Activated CD8-positive, alpha-beta memory T cell treated with anti-CD3 and anti-CD28 coated beads, Interleukin-2, amount 50 U/mL, for 48 hours (primary cell): Measurements from ENCODE around the gene TARBP2.
"Not testable (repeated sequence)": the region's sequence is repeated elsewhere in the genome, so short reads cannot be mapped to it uniquely, and the experiment has no call there.

Experiments used
- DNase-seq: peaks from one replicate; pipeline ENCODE4 v3.0.0-alpha.2; 2020

TARBP2 gene

DNA sequence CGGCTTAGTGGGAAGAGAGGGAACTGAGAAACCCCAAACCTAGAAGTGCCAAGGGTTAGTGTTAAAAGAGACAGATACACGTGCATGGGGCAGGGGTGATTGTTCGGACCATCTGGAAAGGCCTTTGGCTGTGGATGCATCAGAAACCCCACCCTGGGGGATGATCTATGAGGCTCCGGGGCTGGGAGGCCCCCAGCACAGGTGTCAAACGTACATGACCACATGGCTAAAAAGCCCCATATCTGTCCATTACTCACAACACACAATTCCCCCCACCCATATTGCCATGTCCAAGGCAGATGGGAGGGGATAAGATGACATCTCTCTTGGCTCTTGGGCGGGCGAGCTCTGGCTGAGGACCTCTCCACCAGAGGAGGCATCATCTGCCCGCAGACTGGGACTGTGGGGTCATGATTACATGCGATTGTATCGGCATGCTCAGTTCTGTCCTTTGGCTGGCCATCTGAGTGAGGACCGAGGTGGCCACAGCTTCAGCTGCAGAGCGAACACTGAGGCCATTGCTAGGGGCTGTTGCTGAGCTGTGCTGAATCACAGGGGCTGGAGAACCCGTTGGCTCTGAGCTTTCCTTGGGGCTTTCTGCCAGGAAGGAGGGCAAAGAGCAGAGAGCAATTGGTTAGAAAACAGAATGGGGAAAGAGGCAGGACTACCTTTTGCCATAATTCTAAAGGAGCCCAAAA is 15.8 kb downstream of the TARBP2 start:
- DNase-seq, result no peak

DNA sequence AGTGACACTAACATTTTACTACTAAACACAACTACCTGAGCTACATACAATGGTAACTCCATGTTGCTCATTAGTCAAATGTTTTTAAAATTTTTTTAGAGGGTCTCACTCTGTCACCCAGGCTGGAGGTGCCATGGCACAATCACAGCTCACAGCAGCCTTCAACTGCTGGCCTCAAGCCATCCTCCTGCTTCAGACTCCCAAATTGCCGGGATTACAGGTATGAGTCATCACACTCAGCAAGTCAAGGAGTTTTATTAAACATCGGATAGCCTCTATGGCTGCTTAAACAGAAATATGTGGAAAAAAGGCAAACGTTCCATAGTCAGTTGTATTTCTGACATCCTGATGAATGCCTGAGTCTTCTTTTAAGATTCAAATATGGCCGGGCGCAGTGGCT is 17.3 kb downstream of the TARBP2 start:
- DNase-seq, result no peak

DNA sequence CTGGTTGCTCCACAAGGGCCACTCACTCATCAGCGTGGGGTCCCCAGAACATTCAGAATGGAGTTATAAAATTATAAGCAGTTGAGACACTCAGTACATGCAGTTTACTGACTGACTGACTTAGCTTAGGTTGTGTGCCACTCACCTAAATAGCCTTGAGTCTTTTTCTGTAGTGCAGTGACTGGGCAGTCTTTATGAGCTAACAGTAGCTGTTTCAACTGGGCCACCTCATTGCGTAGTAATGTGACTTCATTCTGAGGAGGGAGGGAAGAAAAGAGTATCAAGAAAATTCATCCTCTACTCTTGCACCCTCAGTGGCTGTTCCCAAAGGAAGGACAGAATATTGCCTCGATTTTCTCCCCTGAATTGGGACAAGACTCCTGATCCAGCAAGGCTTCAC is 22.0 kb downstream of the TARBP2 start:
- no peak for DNase-seq

DNA sequence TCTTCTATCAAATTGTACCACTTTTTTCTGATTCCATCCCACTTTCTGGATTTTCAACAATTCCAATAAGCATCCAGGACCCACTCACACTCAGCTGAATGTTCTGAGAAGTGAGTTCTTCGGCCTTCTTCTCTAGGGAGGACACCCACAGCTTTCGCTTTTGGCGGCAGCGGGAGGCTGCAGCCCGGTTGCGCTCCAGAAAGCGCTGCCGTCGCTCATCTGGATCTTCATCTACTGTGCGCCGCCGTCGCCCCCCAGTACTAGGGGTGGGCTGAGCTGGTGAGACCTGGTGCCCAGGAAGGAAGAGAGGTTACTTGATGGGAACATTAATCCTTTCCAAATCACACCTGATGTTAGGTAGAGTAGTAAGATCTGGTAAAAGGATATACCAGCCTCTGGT is 23.4 kb downstream of the TARBP2 start:
- DNase-seq, result no peak

DNA sequence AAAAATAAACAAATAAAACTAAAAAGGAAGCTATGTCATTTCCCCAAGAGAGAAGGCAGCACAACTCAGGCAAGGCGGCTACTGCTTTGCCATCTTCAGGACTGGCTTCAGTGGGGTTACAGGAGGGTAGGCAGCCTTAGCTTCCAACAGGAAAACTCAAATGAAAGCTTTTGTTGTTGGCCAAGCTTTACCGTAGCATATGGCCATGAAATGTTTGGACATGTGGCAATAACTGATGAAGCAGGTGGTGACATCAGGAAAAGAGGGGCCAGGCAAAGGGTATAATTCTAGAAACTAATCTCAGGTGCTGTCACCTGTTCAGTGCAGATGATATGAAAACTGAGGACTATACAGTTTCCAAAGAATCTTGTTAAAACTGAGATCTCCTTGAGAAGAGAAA is 29.0 kb downstream of the TARBP2 start:
- DNase-seq, result no peak

DNA sequence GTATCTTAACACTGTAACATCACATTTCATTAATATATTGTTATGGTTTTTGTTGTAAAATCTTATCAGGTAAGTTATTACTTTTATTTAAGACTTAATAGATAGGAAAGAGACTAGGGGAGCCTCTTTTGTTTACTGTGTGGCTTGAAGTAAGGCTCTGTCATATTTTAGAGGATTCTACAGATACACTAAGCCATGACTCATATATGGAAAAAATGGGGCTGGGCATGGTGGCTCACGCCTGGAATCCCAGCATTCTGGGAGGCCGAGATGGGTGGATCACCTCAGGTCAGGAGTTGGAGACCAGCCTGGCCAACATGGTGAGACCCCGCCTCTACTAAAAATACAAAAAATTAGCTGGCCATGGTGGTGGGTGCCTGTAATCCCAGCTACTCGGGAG is 29.8 kb downstream of the TARBP2 start:
- no peak for DNase-seq

GRCh38 chr12:53532021-53532420 is 30.9 kb downstream of the TARBP2 start:
- no peak for DNase-seq

GRCh38 chr12:53532524-53533445 is 31.7 kb downstream of the TARBP2 start:
- no peak for DNase-seq

GRCh38 chr12:53533471-53533870 is 32.4 kb downstream of the TARBP2 start:
- DNase-seq, result no peak

GRCh38 chr12:53536962-53537361 is 35.9 kb downstream of the TARBP2 start:
- DNase-seq, result no peak

- DNase-seq, result no peak
Measured at GRCh38 chr12:53538209-53538689, 37.2 kb downstream of the TARBP2 start.

DNA sequence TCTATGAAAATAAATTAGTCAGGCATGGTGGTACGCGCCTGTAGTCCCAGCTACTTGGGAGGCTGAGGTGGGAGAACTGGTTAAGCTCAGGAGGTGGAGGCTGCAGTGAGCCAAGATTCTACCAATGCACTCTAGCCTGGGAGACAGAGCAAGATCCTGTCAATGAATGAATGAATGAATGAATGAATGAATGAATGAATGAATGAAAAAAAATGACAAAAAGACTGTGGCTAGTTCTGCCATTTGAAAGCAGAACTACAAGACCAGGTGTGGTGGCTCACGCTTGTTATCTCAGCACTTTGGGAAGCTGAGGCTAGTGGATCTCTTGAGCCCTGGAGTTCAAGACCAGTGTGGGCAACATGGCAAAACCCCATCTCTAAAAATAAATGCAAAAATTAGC is 38.4 kb downstream of the TARBP2 start:
- DNase-seq, result no peak

DNA sequence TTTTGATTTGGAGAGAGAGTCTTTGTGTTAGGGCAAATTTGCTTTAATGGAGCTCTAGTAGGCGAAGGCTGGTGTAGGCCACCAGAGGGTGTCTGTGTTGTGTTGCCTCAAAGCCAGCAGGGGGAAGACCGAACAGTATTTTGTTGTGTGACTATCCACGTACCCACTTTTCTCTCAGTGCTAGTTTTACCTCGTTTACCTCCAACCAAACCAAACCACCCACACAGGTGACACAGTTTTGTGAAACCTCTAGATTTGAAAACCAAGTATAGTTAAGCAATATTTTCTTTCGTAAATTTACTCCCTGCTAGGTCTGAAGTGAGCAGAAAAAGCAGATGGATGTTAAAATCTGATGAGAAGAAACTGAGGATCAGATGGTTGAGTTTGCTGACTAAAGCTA is 42.5 kb downstream of the TARBP2 start:
- DNase-seq, result peak; percentile 63

GRCh38 chr12:53548354-53548753 is 47.3 kb downstream of the TARBP2 start:
- not testable (repeated sequence) for DNase-seq

DNA sequence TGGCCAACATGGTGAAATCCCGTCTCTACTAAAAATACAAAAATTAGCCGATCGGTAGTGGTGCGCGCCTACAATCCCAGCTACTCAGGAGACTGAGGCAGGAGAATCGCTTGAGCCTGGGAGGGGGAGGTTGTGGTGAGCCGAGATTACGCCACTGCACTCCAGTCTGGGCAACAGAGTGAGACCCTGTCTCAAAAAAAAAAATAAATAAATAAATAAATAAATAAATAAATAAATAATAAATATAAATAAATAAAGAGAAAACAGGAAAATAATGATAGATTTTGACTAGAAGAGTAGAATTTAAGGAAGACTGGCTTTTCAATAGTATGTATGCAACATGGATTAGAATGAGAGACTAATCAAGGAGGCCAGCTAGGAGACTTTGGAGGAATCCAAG is 49.0 kb downstream of the TARBP2 start:
- not testable (repeated sequence) for DNase-seq

- no peak for DNase-seq
Measured at GRCh38 chr12:53550595-53550994, 49.5 kb downstream of the TARBP2 start.

GRCh38 chr12:53551889-53552291 is 50.8 kb downstream of the TARBP2 start:
- DNase-seq, result no peak

GRCh38 chr12:53552361-53553327 is 51.6 kb downstream of the TARBP2 start:
- DNase-seq, result no peak
